Brain pericyte (primary cell): Measurements from ENCODE around the gene SERPINA4.
"Not testable (repeated sequence)": the region's sequence is repeated elsewhere in the genome, so short reads cannot be mapped to it uniquely, and the experiment has no call there.

Source experiments
- DNase-seq: peaks from one replicate; pipeline ENCODE4 v3.0.0-alpha.2; 2012; ENCODE audit warnings: low read depth, low spot score

SERPINA4 gene

DNA sequence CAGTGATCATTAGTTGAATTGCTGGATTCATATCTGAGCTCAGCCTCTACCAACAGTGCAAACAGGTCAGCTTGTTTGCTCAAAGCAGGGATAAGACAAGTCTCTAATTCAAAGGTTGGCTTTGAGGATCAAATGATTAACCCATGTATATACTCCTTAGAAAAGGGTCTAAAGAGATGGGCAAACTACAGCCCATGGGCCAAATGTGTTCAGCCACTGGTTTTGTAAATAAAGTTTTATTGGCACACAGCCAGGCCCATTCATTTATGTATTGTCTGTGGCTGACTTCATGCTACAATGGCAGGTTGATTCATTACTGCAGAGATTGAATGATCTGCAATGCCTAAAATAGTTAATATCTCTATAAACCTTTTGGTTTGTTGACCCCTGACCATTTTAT lies 3.1 kb downstream of the SERPINA4 start:
- no peak for DNase-seq

DNA sequence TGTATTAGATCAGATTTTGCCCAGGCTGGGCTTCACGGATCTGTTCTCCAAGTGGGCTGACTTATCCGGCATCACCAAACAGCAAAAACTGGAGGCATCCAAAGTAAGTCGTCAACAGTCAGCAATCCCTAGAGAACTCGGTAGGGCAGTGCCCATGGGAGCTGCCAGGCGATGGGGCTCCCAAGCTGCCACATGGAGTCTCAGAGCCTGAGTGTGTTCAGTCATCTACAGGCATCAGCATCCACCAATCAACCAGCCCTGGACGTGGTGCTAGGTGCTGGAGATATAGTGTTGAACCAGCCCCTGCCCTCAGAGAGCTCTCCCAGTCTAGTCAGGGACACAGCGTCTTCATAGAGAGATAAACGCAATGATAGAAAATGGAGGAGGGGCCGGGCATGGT lies 6.9 kb downstream of the SERPINA4 start:
- no peak for DNase-seq

DNA sequence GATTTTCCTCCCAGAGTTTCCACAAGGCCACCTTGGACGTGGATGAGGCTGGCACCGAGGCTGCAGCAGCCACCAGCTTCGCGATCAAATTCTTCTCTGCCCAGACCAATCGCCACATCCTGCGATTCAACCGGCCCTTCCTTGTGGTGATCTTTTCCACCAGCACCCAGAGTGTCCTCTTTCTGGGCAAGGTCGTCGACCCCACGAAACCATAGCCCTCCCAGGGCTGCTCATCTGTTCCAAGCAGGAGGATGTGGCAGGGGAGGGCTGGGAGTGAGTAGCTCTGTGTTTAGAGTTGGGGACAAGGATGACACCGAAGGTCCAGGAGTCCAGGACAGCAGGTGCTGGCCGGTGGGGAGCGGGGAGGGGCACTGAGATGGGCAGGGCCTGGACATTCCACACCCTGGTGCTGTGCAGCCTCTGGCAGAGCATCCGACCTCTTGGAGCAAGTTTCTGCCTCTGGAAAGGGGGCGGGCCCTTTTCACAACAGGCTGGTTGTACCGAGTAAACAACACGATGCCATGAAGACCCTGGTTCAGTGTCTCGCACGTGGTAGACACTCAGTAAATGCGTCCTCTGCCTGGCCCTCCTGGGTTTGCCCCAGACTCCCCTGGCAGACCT lies 8.2 kb downstream of the SERPINA4 start:
- no peak for DNase-seq

DNA sequence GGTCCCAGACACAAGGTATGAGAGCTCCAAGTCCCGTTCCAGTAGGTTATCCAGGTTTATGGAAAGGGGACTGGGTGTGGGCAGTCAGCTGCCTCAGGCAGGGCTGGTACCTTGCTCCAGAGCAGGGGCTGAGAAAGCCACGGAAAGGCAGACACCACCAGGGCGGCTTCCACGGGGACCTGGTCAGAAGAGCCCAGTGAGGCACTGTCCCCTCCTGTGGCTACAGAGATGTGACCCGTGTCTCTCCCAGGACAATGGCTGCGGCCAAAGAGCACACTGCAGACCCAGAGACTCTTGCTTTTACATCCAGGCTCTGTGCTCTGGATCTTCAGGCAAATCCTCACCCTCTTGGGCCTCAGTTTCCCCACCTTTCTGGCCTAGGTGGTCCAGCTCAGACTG lies 8.8 kb downstream of the SERPINA4 start:
- no peak for DNase-seq

DNA sequence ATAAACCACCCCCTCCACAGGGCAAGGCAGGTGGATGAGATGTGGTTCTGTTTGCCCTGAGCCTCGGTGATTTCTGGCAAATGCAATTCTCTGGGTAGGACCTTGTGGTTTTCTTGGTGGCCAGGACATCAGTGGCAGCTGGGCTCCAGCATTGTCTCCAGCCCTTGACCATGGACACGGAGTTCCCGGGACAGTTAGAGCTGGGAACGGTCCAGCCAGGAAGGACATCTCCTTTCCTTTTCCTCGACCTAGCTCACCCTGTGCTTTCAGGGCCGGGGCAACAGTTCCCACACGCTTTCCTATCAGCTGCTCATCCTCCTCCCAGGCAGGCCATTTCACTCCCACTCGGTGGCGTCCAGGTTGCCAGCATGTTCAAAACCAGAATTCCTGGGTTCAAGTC lies 9.2 kb downstream of the SERPINA4 start:
- no peak for DNase-seq

DNA sequence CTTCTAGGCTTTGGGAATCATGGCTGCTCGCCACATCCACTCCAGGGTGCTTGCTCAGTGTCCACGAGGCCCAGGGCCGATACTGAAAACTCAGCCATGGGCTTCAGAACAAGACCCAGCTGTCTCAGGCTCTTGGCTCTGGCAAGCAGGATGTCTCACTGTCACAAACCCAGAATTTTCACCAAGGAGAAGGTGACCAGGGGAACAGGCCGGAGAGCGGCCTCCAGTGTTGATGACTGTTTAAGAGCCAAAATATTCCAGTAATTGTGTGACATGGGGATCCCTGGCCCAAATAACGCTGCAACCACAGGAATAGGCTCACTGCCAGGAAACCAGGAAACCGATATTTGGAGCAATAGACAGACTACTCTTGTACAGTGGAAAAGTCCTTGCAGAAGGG lies 10.2 kb downstream of the SERPINA4 start:
- no peak for DNase-seq

DNA sequence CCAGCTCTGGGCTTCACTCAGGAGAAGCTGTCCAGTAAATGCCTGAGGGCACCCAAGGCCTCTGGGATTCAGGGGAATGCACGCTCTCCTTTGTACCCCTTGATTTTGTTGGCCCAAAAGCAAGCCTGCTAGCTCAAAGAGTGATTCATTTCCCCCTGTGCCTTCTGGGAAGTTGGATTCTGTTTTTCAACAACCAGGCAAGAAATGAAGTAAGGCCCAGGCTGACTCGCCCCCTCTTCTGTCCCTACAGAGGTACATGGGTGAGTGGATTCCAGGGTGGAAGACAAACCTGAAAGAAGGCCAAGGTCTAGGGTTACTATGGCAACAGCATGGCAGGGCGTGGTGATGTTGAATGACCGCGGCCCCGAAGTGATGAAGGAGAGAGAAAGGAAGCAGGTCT lies 10.7 kb downstream of the SERPINA4 start:
- no peak for DNase-seq

DNA sequence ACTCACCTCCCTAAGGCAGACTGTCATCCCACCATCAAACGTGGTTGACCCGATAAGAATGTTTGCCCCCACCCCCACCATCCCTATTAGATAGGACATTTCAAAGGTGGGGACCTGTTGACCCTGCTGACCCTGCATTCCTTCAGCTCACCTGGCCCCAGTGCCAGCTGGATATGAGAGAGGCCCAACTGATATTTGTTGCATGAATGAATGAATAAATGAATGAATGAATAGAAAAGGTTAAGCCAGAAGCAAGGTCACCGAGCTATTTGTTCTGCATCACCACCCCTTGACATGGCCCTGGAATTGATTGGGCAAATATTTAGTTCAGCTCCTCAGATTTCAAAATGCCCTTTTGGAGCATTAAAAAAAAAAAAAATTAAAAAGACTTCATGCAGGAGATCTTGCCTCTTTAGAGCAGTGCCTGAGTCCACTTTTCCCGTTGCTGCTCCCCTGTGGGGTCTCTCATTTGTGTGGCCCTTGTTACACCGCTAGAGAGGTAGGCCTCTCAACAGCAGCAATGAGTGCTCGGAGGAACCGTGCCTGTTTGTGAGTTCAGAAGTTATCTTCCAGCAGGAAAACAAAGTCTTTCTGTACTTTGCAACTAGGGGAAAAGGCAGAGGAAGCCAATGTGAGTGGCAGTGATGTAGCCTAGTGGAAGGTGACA lies 11.5 kb downstream of the SERPINA4 start:
- no peak for DNase-seq

DNA sequence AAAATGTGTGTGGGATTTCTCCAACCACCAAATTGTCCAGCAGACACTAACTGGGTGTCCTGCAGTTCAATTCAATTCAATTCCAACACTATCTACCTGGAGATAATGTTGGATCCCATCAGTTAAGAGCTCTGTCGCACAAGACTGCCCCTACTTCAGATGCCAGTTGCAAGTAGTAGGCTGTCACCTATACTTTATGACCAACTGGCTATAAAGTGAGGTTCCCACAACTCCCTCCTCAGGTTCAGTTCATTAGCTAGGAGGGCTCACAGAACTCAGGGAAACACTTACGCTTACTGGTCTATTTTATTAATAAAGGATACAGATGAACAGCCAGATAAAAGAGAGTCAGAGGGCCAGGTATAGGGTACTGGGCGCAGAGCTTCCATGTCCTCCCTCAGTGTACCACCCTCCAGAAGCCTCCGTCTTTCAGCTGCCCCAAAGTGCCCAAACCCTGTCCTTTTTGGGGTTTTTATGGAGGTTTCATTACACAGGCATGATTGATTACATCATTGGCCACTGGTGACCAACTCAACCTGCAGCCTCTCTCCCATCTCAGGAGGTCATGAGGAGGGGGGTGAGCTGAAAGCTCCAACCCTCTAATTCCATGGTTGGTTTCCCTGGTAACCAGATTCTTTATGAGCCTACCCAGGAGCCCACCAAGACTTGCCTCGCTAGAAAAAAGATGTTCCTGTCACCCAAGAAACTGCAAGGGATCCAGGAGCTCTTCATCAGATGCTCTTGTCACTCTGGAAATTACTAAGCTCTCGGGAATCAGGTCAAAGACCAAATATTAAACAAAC lies 12.4 kb downstream of the SERPINA4 start:
- DNase-seq = no peak

DNA sequence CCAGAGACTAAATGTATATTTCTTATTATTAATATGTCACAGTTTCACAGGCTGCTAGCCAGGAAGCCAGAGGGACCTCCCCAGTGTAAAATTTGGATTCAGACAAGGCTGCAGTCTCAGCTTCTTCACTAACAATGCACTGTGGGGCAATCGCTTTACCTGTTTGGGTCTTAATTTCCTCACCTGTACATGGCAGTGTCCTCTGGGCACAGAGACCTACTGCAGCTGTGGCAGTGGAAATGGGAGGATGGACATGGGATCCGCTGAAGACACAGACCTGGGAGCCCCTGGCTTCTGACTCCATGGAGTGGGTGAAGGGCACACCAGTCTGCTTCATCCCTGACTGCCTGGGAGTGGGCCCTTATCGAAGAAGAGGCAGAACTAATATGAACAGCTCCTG lies 13.1 kb downstream of the SERPINA4 start:
- no peak for DNase-seq

DNA sequence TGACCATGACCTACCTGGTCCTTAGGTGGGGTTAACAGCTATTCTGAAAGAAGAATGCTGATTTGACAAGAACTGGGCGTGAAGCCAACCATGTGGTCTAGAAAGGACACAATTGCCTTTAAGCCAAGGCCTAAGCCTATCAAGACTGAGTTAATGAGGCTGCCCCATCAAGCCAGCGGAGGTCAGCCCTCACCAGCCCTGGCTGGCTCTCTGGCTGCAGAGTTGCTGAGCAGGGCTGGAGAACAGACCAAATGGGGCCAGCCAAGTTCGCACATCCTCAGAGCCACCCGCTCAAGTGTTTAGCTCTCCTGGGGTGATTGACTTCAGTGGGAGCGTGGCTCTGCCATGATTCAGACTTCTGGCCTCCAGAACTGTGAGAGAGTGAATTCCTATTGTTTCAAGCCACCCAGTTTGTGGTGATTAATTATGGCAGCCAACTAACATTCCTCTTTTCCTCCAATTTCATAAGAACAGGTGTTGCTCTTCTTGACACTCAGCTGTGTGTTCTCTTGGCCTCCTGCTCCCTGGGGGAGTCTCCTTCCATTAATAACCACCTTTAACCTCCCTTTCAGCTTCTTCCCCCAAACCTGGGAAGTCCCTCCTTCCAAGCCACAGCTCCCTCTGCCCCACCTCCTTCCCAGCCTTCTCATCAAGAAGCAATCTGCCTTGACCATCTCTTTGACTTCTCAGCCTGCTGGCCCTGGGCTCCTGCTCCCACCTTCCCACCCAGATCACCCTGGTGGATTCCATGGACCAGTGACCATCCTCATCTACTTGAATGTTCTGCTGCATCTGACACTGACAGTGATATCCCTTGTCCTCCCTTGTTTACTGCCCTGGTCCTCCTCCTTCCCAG lies 14.7 kb downstream of the SERPINA4 start:
- DNase-seq = no peak

DNA sequence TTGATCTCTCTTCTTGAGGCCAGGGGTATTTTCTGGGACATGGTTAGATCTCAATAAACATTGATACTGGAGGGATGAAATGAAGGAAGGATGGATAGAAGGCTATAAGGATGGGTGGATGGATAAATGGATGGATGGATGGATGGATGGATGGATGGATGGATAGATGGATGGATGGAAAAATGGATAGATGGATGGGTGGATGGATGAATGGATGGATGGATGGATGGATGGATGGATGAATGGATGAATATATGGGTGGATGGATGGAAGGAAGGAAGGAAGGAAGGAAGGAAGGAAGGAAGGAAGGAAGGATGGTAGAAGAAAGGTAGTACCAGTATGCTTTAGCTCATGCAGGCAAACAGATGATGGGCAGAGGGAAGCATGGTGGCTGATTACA lies 16.2 kb downstream of the SERPINA4 start:
- DNase-seq = not testable (repeated sequence)

DNA sequence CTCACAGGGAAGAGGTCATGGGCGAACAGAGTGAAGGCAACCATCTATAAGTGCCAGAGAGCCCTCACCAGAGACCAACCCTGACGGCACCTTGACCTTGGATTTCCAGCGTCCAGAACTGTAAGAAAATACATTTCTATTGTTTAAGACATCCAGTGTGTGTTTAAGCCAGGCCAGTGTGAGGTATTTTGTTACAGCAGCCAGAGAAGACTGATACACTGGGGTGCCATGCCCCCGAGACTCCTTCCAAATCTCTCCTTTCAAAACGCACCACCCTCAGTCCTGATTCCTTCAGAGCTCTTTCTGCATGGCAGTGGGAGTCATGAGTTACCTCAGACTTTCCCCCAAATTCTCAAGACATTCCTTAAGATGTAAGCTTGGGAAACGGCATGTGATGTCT lies 17.5 kb downstream of the SERPINA4 start:
- no peak for DNase-seq

DNA sequence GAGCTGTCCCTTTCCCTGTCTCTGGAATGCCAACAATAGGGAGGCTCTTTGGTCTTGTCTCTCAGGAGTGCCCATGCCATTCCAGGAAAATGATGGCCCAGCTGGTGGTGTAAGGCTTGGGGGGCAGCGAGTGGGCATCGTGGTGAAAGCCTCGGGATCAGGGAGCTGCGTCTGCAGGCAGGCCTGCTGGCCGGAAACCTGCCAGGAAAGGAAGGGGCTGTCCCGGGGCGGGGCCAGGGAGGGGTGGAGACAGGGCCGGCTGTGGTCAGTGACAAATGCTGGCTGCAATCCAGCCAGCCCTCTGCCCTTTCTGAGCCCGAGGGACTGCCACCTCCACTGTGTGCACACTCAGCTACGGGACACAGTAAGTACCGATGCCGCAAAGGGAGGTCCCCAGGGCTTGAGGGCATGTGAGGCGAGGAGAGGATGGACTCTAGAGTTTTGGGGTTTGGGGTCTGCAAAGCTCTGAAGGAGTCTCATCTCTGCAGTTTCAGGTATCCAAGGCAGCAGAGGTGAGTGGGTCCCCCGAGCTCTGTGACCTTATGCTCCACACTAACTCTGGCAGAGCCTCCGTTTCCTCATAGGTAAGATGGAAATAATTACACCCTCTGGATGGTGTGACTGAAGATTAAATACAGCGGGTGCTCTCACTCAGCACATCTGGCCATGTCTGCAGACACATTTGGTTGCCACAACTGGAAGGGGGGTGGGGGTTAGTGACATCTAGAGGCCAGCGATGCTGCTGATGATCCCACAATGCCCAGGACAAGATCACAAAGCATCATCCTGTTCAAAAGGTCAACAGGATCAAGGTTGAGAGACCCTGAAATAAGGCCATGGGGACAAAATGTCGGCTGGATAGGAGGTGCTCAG lies 20.1 kb downstream of the SERPINA4 start, which contains the start of gene SERPINA5:
Gene SERPINA5, plus strand, starts transcription at position 300 of the 873 bp plus-strand sequence. CDS start 5,937 bp downstream, outside the sequence.
- no peak for DNase-seq

DNA sequence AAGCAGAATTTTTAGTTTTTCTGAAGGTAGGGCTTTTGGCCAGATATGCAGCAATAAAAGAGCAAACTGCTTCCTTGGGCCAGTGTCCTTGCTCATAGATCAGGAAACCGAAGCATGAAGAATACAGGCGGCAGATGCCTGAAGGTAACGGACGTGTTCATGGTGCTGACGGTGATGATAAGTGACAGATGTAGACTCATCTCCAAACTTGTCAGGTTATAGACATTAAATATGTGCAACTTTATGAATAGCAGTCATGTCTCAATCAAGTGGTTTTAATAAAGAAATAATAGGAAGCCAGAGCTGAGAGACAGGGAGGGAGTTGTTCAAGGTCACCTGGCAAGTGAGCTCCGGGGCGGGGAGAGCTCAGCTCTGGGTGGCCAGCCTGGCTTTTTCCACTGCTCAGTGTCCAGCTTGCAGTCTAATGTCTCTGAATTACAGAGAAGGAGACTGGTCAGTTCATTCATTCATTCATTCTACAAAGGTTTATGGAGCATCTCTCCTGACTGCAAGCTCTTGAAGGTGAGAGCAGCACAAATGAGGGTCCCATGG lies 21.0 kb downstream of the SERPINA4 start:
- no peak for DNase-seq

DNA sequence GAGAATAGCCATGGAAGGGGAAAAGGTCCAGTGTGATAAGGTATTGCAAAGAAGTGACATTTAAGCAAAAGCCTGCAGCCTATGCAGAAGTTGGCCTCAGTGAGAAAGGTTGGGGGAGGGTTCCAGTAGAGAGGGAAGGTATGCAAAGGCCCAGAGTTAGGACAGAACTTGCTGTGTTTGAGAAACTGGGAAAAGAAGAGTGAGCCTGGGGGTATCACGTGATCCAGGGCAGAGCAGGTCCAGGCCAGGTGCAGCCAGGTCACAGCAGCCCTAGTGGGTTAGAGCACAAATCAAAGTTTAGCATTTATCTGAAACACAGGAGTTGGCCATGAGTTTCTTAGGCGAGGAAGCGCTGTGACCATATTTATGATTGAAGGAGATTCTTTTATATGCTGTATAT lies 21.6 kb downstream of the SERPINA4 start:
- DNase-seq = no peak

DNA sequence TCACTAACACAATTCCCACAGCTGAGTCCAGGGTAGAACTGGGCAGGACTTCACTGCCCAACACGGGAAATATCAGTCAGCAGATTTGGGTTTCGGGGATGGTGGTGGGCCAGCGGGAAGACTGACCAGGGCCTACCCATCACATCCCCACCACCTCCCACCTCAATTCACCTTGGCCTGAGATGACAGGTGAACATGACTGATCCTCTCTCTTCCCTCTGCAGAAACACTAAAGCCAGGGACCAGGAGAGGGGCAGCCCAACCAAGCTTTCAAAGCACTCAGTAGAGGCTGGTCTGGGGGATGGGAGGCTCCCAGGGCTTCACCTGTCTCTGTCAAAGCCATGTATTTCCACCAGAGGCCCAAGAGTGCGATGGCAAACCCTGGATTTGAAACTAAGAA lies 22.3 kb downstream of the SERPINA4 start:
- DNase-seq = no peak

DNA sequence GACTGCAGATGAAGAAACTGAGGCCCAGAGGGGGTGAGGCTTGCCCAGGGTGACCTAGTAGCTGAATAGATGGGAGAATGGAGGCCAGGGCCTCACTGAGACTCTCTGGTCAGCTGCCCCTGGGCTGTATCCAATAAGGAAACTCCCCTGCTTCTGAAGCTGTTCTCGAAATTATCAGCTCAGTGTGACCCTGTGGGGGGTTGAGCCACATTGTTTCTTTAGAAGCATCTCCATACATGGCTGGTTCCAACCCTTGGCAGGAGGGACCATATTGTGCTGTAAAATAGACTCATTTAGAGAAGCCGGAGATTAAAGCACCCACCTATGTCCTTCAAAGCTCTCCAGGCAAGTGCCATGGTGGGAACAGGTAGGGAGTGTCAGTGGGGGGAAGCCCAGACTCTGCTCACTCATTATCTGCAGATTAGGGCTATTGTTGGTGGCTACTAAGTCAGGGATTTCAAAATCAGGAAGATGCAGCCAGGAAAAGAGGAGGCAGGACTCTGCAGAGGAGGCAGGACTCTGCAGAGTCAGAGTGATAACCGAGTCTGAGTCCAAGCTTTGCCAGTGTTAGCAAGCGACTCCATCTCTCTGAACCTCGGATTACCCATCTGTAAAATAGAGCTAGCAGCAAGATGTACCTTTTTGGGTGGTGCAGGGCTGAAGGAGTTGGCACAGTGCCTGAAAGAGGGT lies 23.5 kb downstream of the SERPINA4 start:
- no peak for DNase-seq

DNA sequence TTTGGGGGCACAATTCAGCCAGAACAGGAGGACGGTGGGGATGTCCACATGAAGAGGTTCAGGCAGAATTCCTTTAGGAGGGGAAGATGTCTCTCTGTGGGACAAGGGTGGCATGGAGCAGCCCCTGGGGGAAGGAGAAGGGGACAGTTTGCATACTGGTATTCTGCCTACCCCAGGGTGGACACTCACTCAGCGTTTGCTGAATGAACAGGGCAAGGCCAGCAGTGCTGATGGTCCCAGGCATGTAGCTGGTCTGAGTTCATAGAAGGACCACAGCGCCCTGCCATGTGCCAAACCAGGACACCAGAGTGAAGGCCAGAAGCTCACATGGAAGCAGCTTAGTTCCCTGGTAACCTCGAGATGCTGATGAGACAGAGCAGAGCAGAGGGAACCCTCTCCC lies 25.4 kb downstream of the SERPINA4 start:
- DNase-seq = no peak

DNA sequence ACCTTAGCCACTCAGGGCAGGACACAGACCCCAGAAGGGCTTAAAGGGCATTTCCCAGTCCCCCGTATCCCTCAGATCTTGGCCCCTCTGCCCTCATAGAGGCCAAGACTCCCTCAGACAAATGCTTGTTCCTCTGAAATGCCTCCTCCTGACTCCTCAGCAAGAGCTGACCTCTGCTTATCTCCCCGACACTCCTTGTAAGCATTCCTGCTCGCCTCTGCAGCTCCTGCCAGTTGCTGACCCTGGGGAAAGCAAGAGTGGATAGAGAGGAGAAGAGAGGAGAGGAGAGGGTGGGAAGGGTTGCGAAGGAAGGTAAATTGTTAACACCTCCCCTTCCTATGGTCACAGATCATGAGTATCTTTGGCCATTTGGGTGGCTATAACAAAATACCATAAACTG lies 27.1 kb downstream of the SERPINA4 start:
- DNase-seq = no peak
